ENCODE measurements around the gene TOB1. TPM values are rescaled to one million over a fixed set of nuclear protein-coding genes. Genes with fewer than 3 reads are reported as not detected.

The TOB1 gene
- total and polyA plus RNA-seq, 2 of the 4 experiments (the other 2 are of a cell fraction) = 4.3 to 9.0 TPM

DNA sequence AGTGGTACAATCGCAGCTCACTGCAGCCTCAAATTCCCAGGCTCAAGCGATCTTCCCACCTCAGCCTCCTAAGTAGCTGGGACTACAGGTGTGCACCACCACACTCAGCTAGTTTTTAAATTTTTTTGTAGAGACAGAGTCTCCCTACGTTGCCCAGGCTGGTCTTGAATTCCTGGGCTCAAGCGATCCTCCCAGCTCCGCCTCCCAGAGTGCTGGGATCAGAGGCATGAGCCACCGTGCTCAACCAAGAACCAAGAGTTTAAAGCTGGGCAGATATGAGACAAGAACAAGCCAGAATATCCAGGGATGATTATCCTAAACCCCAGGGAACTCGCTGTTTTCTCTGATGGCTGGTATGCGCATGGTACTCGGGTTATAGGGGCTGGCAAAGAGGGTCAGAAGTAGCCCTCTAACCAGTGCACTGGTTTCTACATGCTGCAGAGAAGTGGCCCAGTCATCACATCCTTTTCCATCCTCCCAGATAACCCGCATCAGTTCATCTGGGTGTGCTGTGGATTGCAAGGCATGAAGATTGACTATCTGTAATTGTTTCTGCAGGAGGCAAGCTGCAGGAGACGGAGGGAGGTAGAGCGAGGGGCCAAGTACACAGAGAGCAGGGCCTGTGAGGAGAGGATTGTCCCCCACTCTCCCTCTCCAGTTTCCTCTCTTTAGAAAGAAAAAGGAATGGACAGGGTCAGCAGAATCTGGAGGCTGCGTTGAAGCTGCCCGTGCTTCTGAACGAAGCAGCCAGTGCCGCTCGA lies 33.6 kb upstream of the TOB1 start:
- ATAC-seq (ENCODE audit: low read depth) (no peak), DNase-seq (no peak)
- no peak overlapping the region for H2BK15ac ChIP-seq (ENCODE audit: low read depth, low read length)
- no peak overlapping the region for H2BK5ac ChIP-seq (ENCODE audit: low read depth, low read length, poor library complexity, severe bottlenecking)
- H2BK120ac ChIP-seq (ENCODE audit: low read depth, low read length) = no peak overlapping the region
- no peak overlapping the region for H3K14ac ChIP-seq (replicated peaks; ENCODE audit: low read depth, low read length)
- H3K79me1 ChIP-seq (ENCODE audit: low read depth in 1 of 2, low read length in 2 of 2) = no peaks in the 10 kb centered on the region
- no peak overlapping the region for H3K18ac ChIP-seq (ENCODE audit: low read depth, low read length)
- no peaks in the 10 kb centered on the region for H3K27me3 ChIP-seq (ENCODE audit: control insufficient read depth, insufficient read depth, low read length)
- intact Hi-C loops (cut with micrococcal nuclease) = loop anchor here (5.0 kb wide), 1 partner anchor 32 kb away; the partner anchor contains the start of gene TOB1
- no peak overlapping the region for H3K23ac ChIP-seq (ENCODE audit: low read depth, low read length)
- H4K20me1 ChIP-seq (ENCODE audit: insufficient read depth, low read length) = no peaks in the 10 kb centered on the region
- no peak for TF ChIP-seq SMC3 (IDR thresholded peaks at IDR 0.05; ENCODE audit: low read depth, low read length)
- TF ChIP-seq, protein P1, sequence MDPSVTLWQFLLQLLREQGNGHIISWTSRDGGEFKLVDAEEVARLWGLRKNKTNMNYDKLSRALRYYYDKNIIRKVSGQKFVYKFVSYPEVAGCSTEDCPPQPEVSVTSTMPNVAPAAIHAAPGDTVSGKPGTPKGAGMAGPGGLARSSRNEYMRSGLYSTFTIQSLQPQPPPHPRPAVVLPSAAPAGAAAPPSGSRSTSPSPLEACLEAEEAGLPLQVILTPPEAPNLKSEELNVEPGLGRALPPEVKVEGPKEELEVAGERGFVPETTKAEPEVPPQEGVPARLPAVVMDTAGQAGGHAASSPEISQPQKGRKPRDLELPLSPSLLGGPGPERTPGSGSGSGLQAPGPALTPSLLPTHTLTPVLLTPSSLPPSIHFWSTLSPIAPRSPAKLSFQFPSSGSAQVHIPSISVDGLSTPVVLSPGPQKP (IDR thresholded peaks at IDR 0.05; ENCODE audit: borderline replicate concordance, low read depth, low read length) = no peak
- H2AK5ac ChIP-seq (ENCODE audit: low read depth, low read length) = no peak overlapping the region
- no peak overlapping the region for H4K5ac ChIP-seq (ENCODE audit: low read depth, low read length)
- no TSS peak for BruUV-seq (replicated peaks)
- H4K91ac ChIP-seq (ENCODE audit: insufficient read depth, low read depth, low read length) = no peak overlapping the region
- CTCF ChIA-PET = interaction anchor here (0.6 kb wide), 2 partner anchors 143 to 254 kb away, joined by 3 to 5 read pairs; partner anchors contain the start of gene NME1
- H3K4me2 ChIP-seq (ENCODE audit: low read depth, low read length) = no peak overlapping the region
- no peak overlapping the region for H2BK20ac ChIP-seq (ENCODE audit: low read depth, low read length)
- peaks cover 10% of the 10 kb centered on the region for H3K4me1 ChIP-seq (ENCODE audit: control insufficient read depth, insufficient read depth, low read length)
- WGBS, 2 experiments (ENCODE audit: extremely low coverage in 2 of 2, insufficient read length in 1 of 2) = 51% methylated on average over 7 of the region's 17 CpGs; no CpG with 5 or more reads in 1 of the 2 experiments
- no peak overlapping the region for H3K56ac ChIP-seq (ENCODE audit: extremely low read depth, insufficient read depth, low read length)
- H3K9ac ChIP-seq (ENCODE audit: low read depth, low read length) = no peak overlapping the region
- H3K4me3 ChIP-seq (ENCODE audit: insufficient read depth, low read depth, low read length) = no peak overlapping the region
- H4K8ac ChIP-seq (ENCODE audit: low read depth in 2 of 2, low read length in 2 of 2) = no peak overlapping the region
- no peaks in the 10 kb centered on the region for H3K36me3 ChIP-seq (ENCODE audit: control insufficient read depth, insufficient read depth, low read length)
- no peak overlapping the region for H2AFZ ChIP-seq (replicated peaks; ENCODE audit: low read length, poor library complexity)
- peaks cover 4% of the 10 kb centered on the region; the same call in 1 of the 2 replicates for H3K9me1 ChIP-seq (ENCODE audit: insufficient read depth, low read length)
- no peak overlapping the region for H3K4ac ChIP-seq (ENCODE audit: low read depth, low read length)
- in situ Hi-C loops (cut with MboI; ENCODE audit: low sequenced_read_pairs) = no loop called here
- H3K27ac ChIP-seq (ENCODE audit: insufficient read depth, low read length) = no peak overlapping the region
- dilution Hi-C loops (cut with HindIII; ENCODE audit: low sequenced_read_pairs, unreplicated experiment) = no loop called here
- H3K9me3 ChIP-seq (ENCODE audit: control insufficient read depth, insufficient read depth, low read length) = no peaks in the 10 kb centered on the region
- POLR2A ChIA-PET (ENCODE audit: unreplicated experiment) = interaction anchor here (1.1 kb wide), 1 partner anchor 33 kb away, joined by 3 read pairs; the partner anchor contains the start of gene TOB1
- no peak overlapping the region for H2AK9ac ChIP-seq (replicated peaks; ENCODE audit: low read depth, low read length, poor library complexity)
